B cell (primary cell): ENCODE data around the gene THAP9. TPM values are rescaled to one million over a fixed set of nuclear protein-coding genes. Genes with fewer than 3 reads are reported as not detected.
"Not testable (repeated sequence)": the region's sequence is repeated elsewhere in the genome, so short reads cannot be mapped to it uniquely, and the experiment has no call there.

Experiments used
- ATAC-seq: fragments of 200-7000 bp; cut with Tn5 transposase; one replicate; pipeline ENCODE4 v1.10.0; 2021; ENCODE audit warnings: low read depth, mild to moderate bottlenecking, moderate number of reproducible peaks, moderate library complexity
- CTCF ChIA-PET: fragments of 350-600 bp; sonication (Branson Sonifier 250); formaldehyde crosslinking; loops from one replicate; lab custom pipeline; 2021; ENCODE audit warnings: antibody characterized with exemption, inconsistent platforms; lab: Charles Lee
- POLR2A ChIA-PET: fragments of 350-600 bp; sonication (Branson Sonifier 250); formaldehyde crosslinking; loops from one replicate; lab custom pipeline; 2021; ENCODE audit warnings: antibody characterized with exemption; lab: Charles Lee
- DNase-seq: peaks from one replicate; pipeline ENCODE4 v3.0.0; 2013
- H2AFZ ChIP-seq: 2 replicates; pipeline ENCODE4 v1.6.1; 2012; ENCODE audit warnings: mild to moderate bottlenecking, low read depth, low read length; ENCODE audit not compliant: insufficient read depth, poor library complexity, severe bottlenecking
- H3K27ac ChIP-seq, 2 donors: 1 replicate in 1 of 2; 2 replicates in 1 of 2; pipeline ENCODE4 v1.5.1; 2012 to 2013; ENCODE audit warnings: low read length in 2 of 2, mild to moderate bottlenecking in 2 of 2, moderate library complexity in 1 of 2
- H3K27me3 ChIP-seq, 4 experiments: fragments of 200-600 bp in 1 of 4; sonication (generic) in 1 of 4; replicated peaks in 1 of 4; 1 replicate in 2 of 4; 2 replicates in 2 of 4; pipeline versions ENCODE4 v1.6.1 to v1.7.0; 2013 to 2016; ENCODE audit warnings: low read length in 3 of 4, mild to moderate bottlenecking in 2 of 4, mixed read lengths in 1 of 4, moderate library complexity in 1 of 4; ENCODE audit not compliant: insufficient read depth in 4 of 4, control insufficient read depth in 3 of 4; ENCODE audit errors: control extremely low read depth in 1 of 4
- H3K36me3 ChIP-seq, 2 experiments: replicated peaks in 1 of 2; 1 replicate in 1 of 2; 2 replicates in 1 of 2; pipeline versions ENCODE4 v1.6.1 to v1.7.1; 2013; ENCODE audit warnings: low read length in 1 of 2; ENCODE audit not compliant: insufficient read depth in 2 of 2, control insufficient read depth in 1 of 2; ENCODE audit errors: control extremely low read depth in 1 of 2, extremely low read depth in 1 of 2
- H3K4me1 ChIP-seq, 2 donors: fragments of 200-600 bp in 1 of 2; sonication (generic) in 1 of 2; 1 replicate in 1 of 2; 2 replicates in 1 of 2; pipeline versions ENCODE4 v1.5.1 to v1.6.1; 2013 to 2017; ENCODE audit warnings: low read length in 2 of 2; ENCODE audit not compliant: control insufficient read depth in 2 of 2, insufficient read depth in 2 of 2
- H3K4me2 ChIP-seq: replicated peaks from 2 replicates; pipeline ENCODE3; 2012; ENCODE audit warnings: mild to moderate bottlenecking, low read depth, low read length; ENCODE audit not compliant: poor library complexity, severe bottlenecking
- H3K4me3 ChIP-seq, 5 experiments: fragments of 200-600 bp in 1 of 5; sonication (generic) in 1 of 5; 1 replicate in 3 of 5; 2 replicates in 2 of 5; pipeline versions ENCODE4 v1.5.1 to v1.7.0; 2011 to 2016; ENCODE audit warnings: low read length in 4 of 5, mild to moderate bottlenecking in 4 of 5, low read depth in 2 of 5, control low read depth in 1 of 5, moderate library complexity in 1 of 5; ENCODE audit not compliant: insufficient read depth in 1 of 5; ENCODE audit errors: control extremely low read depth in 1 of 5, extremely low read depth in 1 of 5
- H3K79me2 ChIP-seq: fragments of 200-600 bp; sonication (generic); one replicate; pipeline ENCODE4 v1.6.0; 2016; ENCODE audit warnings: low read length; ENCODE audit not compliant: control insufficient read depth, insufficient read depth
- H3K9ac ChIP-seq: fragments of 200-600 bp; sonication (generic); 2 replicates; pipeline ENCODE4 v1.6.1; 2017; ENCODE audit warnings: mild to moderate bottlenecking, low read length, moderate library complexity
- H3K9me3 ChIP-seq, 3 donors: one replicate each; pipeline versions ENCODE4 v1.6.1 to v1.7.1; 2013; ENCODE audit warnings: low read length in 2 of 3; ENCODE audit not compliant: control insufficient read depth in 2 of 3, insufficient read depth in 1 of 3; ENCODE audit errors: control extremely low read depth in 1 of 3
- H4K20me1 ChIP-seq: 2 replicates; pipeline ENCODE4 v1.6.0; 2012; ENCODE audit warnings: mild to moderate bottlenecking, low read length; ENCODE audit not compliant: insufficient read depth, control insufficient read depth, poor library complexity, severe bottlenecking
- H3K27ac Mint-ChIP-seq: one replicate; pipeline ENCODE4 v1.8.0; 2021; ENCODE audit warnings: mixed read lengths
- H3K27me3 Mint-ChIP-seq: one replicate; pipeline ENCODE4 v1.8.0; 2021; ENCODE audit warnings: mixed read lengths
- H3K4me1 Mint-ChIP-seq: one replicate; pipeline ENCODE4 v1.8.0; 2021; ENCODE audit warnings: mixed read lengths
- H3K4me3 Mint-ChIP-seq: one replicate; pipeline ENCODE4 v1.8.0; 2021; ENCODE audit warnings: mixed read lengths
- H3K9me3 Mint-ChIP-seq: one replicate; pipeline ENCODE4 v1.8.0; 2022; ENCODE audit warnings: mixed read lengths; ENCODE audit not compliant: insufficient read depth
- CTCF ChIP-seq: fragments of 200-600 bp; IDR thresholded peaks from one replicate; pipeline ENCODE4 v1.8.0; 2022; ENCODE audit warnings: antibody characterized with exemption, mild to moderate bottlenecking
- EZH2 ChIP-seq: IDR thresholded peaks from 2 replicates; pipeline ENCODE4 v1.6.1; 2012; ENCODE audit warnings: borderline replicate concordance, low read depth, mild to moderate bottlenecking, moderate library complexity, low read length; ENCODE audit not compliant: insufficient read depth, poor library complexity, severe bottlenecking
- WGBS: methylation state at CpG from one replicate; pipeline ENCODE4 v1.1.5; 2013; ENCODE audit warnings: missing lambda C conversion rate; ENCODE audit not compliant: insufficient coverage; 5-methylcytosine and 5-hydroxymethylcytosine counted together
- intact Hi-C: fragments of 100-400 bp; cut with micrococcal nuclease; formaldehyde crosslinking; loops from one replicate; pipeline ENCODE4 v1.10.0; 2022
- polyA plus RNA-seq: library from polyadenylated mRNA; depleted of rRNA; stranded (reverse); fragments of >200 nt; gene quantifications from 2 replicates; pipeline ENCODE4 v1.2.3, GENCODE V29; 2012
- total RNA-seq, 2 donors: library from RNA; stranded (reverse); fragments of 120-200 nt in 1 of 2; gene quantifications; 1 replicate in 1 of 2; 2 replicates in 1 of 2; pipeline versions ENCODE4 v1.2.3 to v1.2.4, GENCODE V29; 2013 to 2022

THAP9 gene
- total and polyA plus RNA-seq, 2 donors (not counting 1 experiment from before 2014, with no cell fraction given) = 2.0 to 6.8 TPM

- Mint-ChIP-seq H3K27me3 (no peaks in the 10 kb centered on the region), H3K4me3 (no peak overlapping the region), H3K27ac (no peak overlapping the region), H3K4me1 (no peaks in the 10 kb centered on the region), H3K9me3 (no peaks in the 10 kb centered on the region)
- no peaks in the 10 kb centered on the region for H3K4me1 ChIP-seq
- H3K4me2 ChIP-seq = no peak overlapping the region
- no peak for TF ChIP-seq EZH2
- no peak for TF ChIP-seq CTCF
- H3K27ac ChIP-seq = no peak overlapping the region
- DNase-seq = no peak
- intact Hi-C loops = no loop called here
- 75% methylated on average over 4 of the region's 5 CpGs for WGBS
- H3K9ac ChIP-seq = no peak overlapping the region
- H3K9me3 ChIP-seq = no peaks in the 10 kb centered on the region
- no peaks in the 10 kb centered on the region for H3K79me2 ChIP-seq
- no peak overlapping the region for H2AFZ ChIP-seq
- ChIA-PET CTCF (interaction anchor here (0.8 to 2.4 kb wide), 3 partner anchors 10 to 428 kb away, joined by 3 to 7 read pairs (median 3); no protein-coding TSS in a partner anchor), POLR2A (no interaction called here)
- no peaks in the 10 kb centered on the region for H3K27me3 ChIP-seq
- H3K36me3 ChIP-seq = peaks cover 3 to 68% of the 10 kb centered on the region in 2 experiments
- H3K4me3 ChIP-seq = no peak overlapping the region
- no peak for ATAC-seq
- no peaks in the 10 kb centered on the region for H4K20me1 ChIP-seq
Measured at GRCh38 chr4:82852751-82853285, 47.7 kb upstream of the THAP9 start.

- H3K4me1 ChIP-seq, POLR2A ChIA-PET, H3K27me3 Mint-ChIP-seq, H4K20me1 ChIP-seq, intact Hi-C loops, H3K4me3 ChIP-seq, H3K27me3 ChIP-seq, H2AFZ ChIP-seq, H3K27ac ChIP-seq, H3K4me1 Mint-ChIP-seq, CTCF ChIA-PET, DNase-seq, H3K79me2 ChIP-seq, H3K4me2 ChIP-seq, H3K9me3 ChIP-seq, H3K27ac Mint-ChIP-seq, H3K4me3 Mint-ChIP-seq, ATAC-seq, H3K9me3 Mint-ChIP-seq, H3K9ac ChIP-seq: not testable (repeated sequence)
- peaks cover 16 to 55% of the 10 kb centered on the region in 2 experiments for H3K36me3 ChIP-seq
- no CpG with 5 or more reads among the region's 2 CpGs for WGBS
Measured at GRCh38 chr4:82860487-82860886, 40.0 kb upstream of the THAP9 start.
